NCI-H2196 (cell line): ENCODE measurements around the gene ZNF142.

Experiments used
- DNase-seq: peaks from one replicate; lab custom pipeline; 2025; ENCODE audit not compliant: unreplicated experiment; lab: John Stamatoyannopoulos, UW

ZNF142 gene

GRCh38 chr2:218659258-218659987, at the start of gene ZNF142, which contains the start of gene BCS1L:
ZNF142 (minus strand) TSS chr2:218659623; CDS start chr2:218656429, 3,194 bp downstream.
BCS1L (plus strand) TSS chr2:218659683; CDS start chr2:218660988, 1,305 bp downstream.
- peak; percentile 91 for DNase-seq

- DNase-seq = no peak
Observed at GRCh38 chr2:218708086-218708485, 48.7 kb upstream of the ZNF142 start.

GRCh38 chr2:218703341-218703740, 43.9 kb upstream of the ZNF142 start:
- DNase-seq = no peak

GRCh38 chr2:218701806-218702205, 42.4 kb upstream of the ZNF142 start:
- DNase-seq = no peak

- no peak for DNase-seq
Observed at GRCh38 chr2:218698885-218699284, 39.5 kb upstream of the ZNF142 start.

- no peak for DNase-seq
Observed at GRCh38 chr2:218694405-218695145, 35.2 kb upstream of the ZNF142 start.

GRCh38 chr2:218691234-218691633, 31.8 kb upstream of the ZNF142 start:
- DNase-seq = no peak

GRCh38 chr2:218687400-218688060, 28.1 kb upstream of the ZNF142 start:
- DNase-seq = peak; percentile 74

- no peak for DNase-seq
Observed at GRCh38 chr2:218680061-218680460, 20.6 kb upstream of the ZNF142 start.

GRCh38 chr2:218679119-218679518, 19.7 kb upstream of the ZNF142 start:
- no peak for DNase-seq

- peak; percentile 88 for DNase-seq
Observed at GRCh38 chr2:218671654-218672566, 12.5 kb upstream of the ZNF142 start, which contains the start of the genes RNF25 and STK36. RNF25 (minus strand) TSS chr2:218672002; CDS start chr2:218671970, 32 bp downstream. STK36 (plus strand) TSS chr2:218672086; CDS start chr2:218672830, 744 bp downstream.

GRCh38 chr2:218671097-218671653, 11.8 kb upstream of the ZNF142 start:
- peak; percentile 7 for DNase-seq

- no peak for DNase-seq
Observed at GRCh38 chr2:218664653-218665052, 5.2 kb upstream of the ZNF142 start.

- no peak for DNase-seq
Observed at GRCh38 chr2:218663901-218664300, 4.5 kb upstream of the ZNF142 start.

GRCh38 chr2:218662827-218663226, 3.4 kb upstream of the ZNF142 start:
- DNase-seq = no peak

- DNase-seq = no peak
Observed at GRCh38 chr2:218662377-218662776, 3.0 kb upstream of the ZNF142 start.

GRCh38 chr2:218659988-218660358, 550 bp upstream of the ZNF142 start:
- no peak for DNase-seq

GRCh38 chr2:218658671-218659257, 659 bp downstream of the ZNF142 start:
- peak; percentile 47 for DNase-seq

- no peak for DNase-seq
Observed at GRCh38 chr2:218655751-218656150, 3.7 kb downstream of the ZNF142 start.

- DNase-seq = no peak
Observed at GRCh38 chr2:218648787-218649100, 10.7 kb downstream of the ZNF142 start.
